Nephron progenitor cell (in vitro differentiated cells): ENCODE results near the gene MMP20.

Experiments used
- DNase-seq: peaks from one replicate; pipeline ENCODE4 v3.0.0; 2021
- H3K27ac Mint-ChIP-seq: 2 replicates; pipeline ENCODE4 v1.8.0; 2021; ENCODE audit warnings: mild to moderate bottlenecking, moderate library complexity, mixed read lengths
- H3K27me3 Mint-ChIP-seq: 2 replicates; pipeline ENCODE4 v1.8.0; 2021; ENCODE audit warnings: mild to moderate bottlenecking, low read depth, mixed read lengths; ENCODE audit not compliant: poor library complexity
- H3K36me3 Mint-ChIP-seq: 2 replicates; pipeline ENCODE4 v1.8.0; 2021; ENCODE audit warnings: low read depth, mixed read lengths
- H3K4me1 Mint-ChIP-seq: 2 replicates; pipeline ENCODE4 v1.8.0; 2021; ENCODE audit warnings: mixed read lengths
- H3K4me3 Mint-ChIP-seq: 2 replicates; pipeline ENCODE4 v1.8.0; 2021; ENCODE audit warnings: mild to moderate bottlenecking, moderate library complexity, mixed read lengths
- H3K9me3 Mint-ChIP-seq: 2 replicates; pipeline ENCODE4 v1.8.0; 2021; ENCODE audit warnings: mild to moderate bottlenecking, moderate library complexity, mixed read lengths
- TF ChIP-seq, protein P1 (sequence below): fragments of 200-600 bp; sonication (generic); IDR thresholded peaks from 2 replicates; pipeline ENCODE4 v1.5.0; 2021; ENCODE audit warnings: antibody characterized with exemption

MMP20 gene, protein sequence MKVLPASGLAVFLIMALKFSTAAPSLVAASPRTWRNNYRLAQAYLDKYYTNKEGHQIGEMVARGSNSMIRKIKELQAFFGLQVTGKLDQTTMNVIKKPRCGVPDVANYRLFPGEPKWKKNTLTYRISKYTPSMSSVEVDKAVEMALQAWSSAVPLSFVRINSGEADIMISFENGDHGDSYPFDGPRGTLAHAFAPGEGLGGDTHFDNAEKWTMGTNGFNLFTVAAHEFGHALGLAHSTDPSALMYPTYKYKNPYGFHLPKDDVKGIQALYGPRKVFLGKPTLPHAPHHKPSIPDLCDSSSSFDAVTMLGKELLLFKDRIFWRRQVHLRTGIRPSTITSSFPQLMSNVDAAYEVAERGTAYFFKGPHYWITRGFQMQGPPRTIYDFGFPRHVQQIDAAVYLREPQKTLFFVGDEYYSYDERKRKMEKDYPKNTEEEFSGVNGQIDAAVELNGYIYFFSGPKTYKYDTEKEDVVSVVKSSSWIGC

DNA sequence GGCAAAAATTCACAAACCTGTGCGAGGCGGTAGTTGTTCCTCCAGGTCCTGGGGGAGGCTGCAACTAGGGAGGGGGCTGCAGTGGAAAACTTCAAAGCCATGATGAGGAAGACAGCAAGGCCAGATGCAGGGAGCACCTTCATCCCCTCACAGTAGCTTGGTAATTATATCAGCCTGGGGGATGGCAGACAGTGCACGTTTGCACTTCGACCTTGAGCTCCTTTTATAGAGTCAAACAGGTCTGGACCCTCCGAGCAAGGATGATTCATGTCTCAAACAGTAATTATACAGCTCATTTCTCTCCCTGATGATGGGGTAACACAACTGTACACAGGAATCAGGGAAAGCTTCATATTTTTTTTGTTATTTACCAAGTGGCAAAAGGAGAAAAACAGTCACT lies at the start of gene MMP20:
Gene MMP20 (minus strand): TSS at position 156 of the 400 bp plus-strand sequence. CDS start 13 bp downstream, at position 143.
- no peaks in the 10 kb centered on the region for H3K9me3 Mint-ChIP-seq
- no peaks in the 10 kb centered on the region for H3K36me3 Mint-ChIP-seq
- DNase-seq: no peak
- H3K4me1 Mint-ChIP-seq: peaks cover 11% of the 10 kb centered on the region
- TF ChIP-seq, protein P1, sequence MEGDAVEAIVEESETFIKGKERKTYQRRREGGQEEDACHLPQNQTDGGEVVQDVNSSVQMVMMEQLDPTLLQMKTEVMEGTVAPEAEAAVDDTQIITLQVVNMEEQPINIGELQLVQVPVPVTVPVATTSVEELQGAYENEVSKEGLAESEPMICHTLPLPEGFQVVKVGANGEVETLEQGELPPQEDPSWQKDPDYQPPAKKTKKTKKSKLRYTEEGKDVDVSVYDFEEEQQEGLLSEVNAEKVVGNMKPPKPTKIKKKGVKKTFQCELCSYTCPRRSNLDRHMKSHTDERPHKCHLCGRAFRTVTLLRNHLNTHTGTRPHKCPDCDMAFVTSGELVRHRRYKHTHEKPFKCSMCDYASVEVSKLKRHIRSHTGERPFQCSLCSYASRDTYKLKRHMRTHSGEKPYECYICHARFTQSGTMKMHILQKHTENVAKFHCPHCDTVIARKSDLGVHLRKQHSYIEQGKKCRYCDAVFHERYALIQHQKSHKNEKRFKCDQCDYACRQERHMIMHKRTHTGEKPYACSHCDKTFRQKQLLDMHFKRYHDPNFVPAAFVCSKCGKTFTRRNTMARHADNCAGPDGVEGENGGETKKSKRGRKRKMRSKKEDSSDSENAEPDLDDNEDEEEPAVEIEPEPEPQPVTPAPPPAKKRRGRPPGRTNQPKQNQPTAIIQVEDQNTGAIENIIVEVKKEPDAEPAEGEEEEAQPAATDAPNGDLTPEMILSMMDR: no peak
- no peak within 1 kb of the TSS for H3K27ac Mint-ChIP-seq
- H3K4me3 Mint-ChIP-seq: no peak within 1 kb of the TSS
- no peaks in the 10 kb centered on the region for H3K27me3 Mint-ChIP-seq

DNA sequence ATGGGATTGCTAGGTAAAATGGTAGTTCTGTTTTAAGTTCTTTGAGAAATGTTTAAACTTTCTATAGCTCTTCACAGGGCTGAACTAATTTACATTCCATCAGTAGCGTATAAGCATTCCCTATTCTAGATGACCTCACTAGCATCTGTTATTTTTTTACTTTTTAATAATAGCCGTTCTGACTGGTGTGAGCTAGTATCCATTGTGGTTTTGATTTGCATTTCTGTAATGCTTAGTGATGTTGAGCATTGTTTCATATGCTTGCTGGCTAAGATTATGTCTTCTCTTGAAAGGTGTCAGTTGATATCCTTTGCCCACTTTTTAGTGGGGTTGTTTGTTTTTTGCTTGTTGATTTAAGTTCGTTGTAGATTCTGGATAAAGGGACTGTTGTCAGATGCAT lies 44.5 kb upstream of the MMP20 start:
- Mint-ChIP-seq H3K9me3 (no peaks in the 10 kb centered on the region), H3K27ac (no peak overlapping the region), H3K4me3 (no peak overlapping the region), H3K27me3 (peaks cover 5% of the 10 kb centered on the region), H3K36me3 (no peaks in the 10 kb centered on the region), H3K4me1 (no peaks in the 10 kb centered on the region)
- no peak for DNase-seq
- TF ChIP-seq, protein P1: no peak

DNA sequence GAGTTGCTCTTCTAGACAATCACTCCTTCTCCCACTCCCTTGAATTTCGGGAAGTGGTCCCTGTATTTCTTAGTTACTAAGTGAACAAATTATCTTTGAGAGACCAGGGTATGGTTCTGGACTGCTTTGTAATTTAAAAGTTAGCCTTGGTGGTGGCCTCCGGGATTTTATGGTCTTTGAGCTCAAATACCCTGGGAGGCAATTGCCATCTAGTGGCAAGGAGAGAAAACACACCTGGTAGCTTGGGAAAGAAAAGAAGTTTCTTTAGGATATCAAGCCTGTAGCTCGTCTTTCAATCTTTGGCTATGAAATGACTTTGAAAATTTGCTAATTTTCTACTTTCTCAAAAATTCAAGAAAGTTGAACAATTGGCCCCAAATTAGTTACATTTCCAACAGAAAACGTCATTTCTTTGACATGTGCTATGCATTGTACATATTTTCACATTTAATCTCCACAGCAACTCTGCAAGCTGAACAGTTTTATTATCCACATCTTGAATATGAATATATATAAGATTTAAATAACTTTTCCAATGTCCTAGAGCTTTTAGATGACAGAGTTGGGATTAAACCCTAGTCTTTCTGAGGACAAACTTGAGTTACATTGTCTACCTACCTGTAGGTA lies 41.3 kb upstream of the MMP20 start:
- TF ChIP-seq, protein P1: peak; percentile 85
- Mint-ChIP-seq H3K27ac (no peak overlapping the region), H3K4me3 (no peak overlapping the region), H3K27me3 (peaks cover 3% of the 10 kb centered on the region), H3K4me1 (no peaks in the 10 kb centered on the region), H3K36me3 (no peaks in the 10 kb centered on the region), H3K9me3 (no peaks in the 10 kb centered on the region)
- DNase-seq: peak; percentile 19

DNA sequence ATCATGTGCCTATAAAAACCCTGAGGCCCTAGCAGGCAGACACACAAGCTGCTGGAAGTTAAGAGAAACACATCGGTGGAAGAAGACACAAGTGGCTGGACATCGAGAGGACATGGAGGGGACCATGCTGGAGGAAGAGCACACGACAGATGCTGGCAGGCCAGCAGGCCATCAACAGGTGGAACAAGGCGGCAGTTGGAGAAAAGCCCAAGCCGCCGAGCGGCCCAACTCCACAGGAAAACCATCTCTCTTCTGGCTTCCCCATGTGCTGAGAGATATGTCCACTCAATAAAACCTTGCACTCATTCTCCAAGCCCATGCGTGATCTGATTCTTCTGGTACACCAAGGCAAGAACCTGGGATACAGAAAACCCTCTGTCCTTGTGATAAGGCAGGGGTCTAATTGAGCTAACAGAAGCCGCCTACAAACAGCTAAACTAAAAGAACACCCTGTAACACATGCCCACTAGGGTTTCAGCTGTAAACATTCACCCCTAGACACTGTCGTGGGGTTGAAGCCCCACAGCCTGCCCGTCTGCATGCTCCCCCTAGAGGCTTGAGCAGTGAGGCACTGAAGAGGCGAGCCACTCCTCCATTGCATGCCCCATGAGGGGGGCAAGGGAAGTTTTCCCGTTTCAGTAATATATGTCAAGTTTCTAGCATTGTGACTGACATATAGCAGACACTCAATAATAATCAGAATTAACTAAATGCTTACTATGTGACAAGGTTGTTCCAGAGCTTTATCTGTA lies 39.0 kb upstream of the MMP20 start:
- Mint-ChIP-seq H3K27me3 (peaks cover 3% of the 10 kb centered on the region), H3K9me3 (no peaks in the 10 kb centered on the region), H3K4me3 (no peak overlapping the region), H3K27ac (no peak overlapping the region), H3K36me3 (no peaks in the 10 kb centered on the region), H3K4me1 (no peaks in the 10 kb centered on the region)
- no peak for DNase-seq
- TF ChIP-seq, protein P1: no peak

DNA sequence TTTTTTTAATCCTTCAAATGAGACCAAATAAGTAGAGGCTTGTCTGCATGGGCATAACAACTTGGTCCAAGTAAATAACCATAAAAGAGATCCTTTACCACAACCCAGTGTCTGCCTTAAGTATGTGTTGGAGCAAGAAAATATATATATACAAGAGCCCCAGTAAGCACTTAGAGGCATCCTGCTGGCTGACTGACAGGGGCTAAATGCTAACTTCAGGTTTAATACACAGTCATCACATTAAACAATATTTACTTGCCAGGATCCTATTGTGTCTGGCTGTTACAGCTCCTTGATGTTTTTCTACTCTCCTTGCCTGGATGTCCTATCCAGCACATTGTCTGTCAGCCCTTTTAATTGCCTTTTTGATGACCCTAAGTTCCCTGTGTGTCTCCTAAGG lies 37.5 kb upstream of the MMP20 start:
- no peak for DNase-seq
- H3K27ac Mint-ChIP-seq: no peak overlapping the region
- no peaks in the 10 kb centered on the region for H3K36me3 Mint-ChIP-seq
- H3K4me1 Mint-ChIP-seq: no peaks in the 10 kb centered on the region
- H3K4me3 Mint-ChIP-seq: no peak overlapping the region
- TF ChIP-seq, protein P1: no peak
- no peaks in the 10 kb centered on the region for H3K9me3 Mint-ChIP-seq
- peaks cover 7% of the 10 kb centered on the region for H3K27me3 Mint-ChIP-seq
